GM12891 (cell line): ENCODE measurements around the gene KLHL13.

Experiments used
- POLR2A ChIP-seq: IDR thresholded peaks from 2 replicates; pipeline ENCODE4 v1.6.1; 2011; ENCODE audit warnings: low read depth, low read length, control low read depth
- POLR2AphosphoS5 ChIP-seq: IDR thresholded peaks from 2 replicates; pipeline ENCODE4 v1.6.1; 2011; ENCODE audit warnings: low read depth, low read length, control low read depth
- POU2F2 ChIP-seq: IDR thresholded peaks from 2 replicates; pipeline ENCODE4 v1.6.1; 2011; ENCODE audit warnings: low read depth, mild to moderate bottlenecking, control low read depth, low read length, moderate library complexity
- SPI1 ChIP-seq: IDR thresholded peaks from 2 replicates; pipeline ENCODE4 v1.6.1; 2011; ENCODE audit warnings: low read depth, low read length, control low read depth
- TAF1 ChIP-seq: IDR thresholded peaks from 2 replicates; pipeline ENCODE4 v1.6.1; 2011; ENCODE audit warnings: low read depth, low read length, control low read depth

DNA sequence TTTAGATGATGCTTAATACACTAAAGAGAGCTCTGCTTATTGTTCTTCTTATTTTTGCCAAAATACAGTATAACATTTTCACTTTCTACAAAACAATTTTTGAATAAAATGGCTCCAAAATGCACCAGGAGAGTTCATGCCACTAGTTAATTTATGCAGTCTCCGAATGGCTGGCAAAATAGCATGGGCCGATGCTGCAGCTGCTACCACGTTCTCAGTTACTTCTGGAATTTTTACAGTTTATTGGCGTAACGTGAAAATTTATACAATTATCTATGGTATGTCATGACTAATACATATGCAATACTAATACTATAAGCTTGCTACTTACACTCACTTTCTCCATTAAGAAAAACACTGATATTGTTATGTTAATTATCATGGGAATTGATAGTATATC is 16.5 kb downstream of the KLHL13 start:
- TF ChIP-seq POLR2A (no peak), TAF1 (no peak), POLR2AphosphoS5 (no peak), SPI1 (no peak), POU2F2 (no peak)
